GM23338 (cell line): Measurements from ENCODE around the gene NTRK3. TPM values are rescaled to one million over a fixed set of nuclear protein-coding genes. Genes with fewer than 3 reads are reported as not detected.

Experiments used
- ATAC-seq: fragments of 200-7000 bp; cut with Tn5 transposase; 3 replicates; pipeline ENCODE4 v1.9.1; 2020
- DNase-seq: peaks from one replicate; pipeline ENCODE4 v3.0.0-alpha.2; 2015; ENCODE audit warnings: low spot score
- H2AFZ ChIP-seq: fragments of 200-600 bp; sonication (generic); 2 replicates; pipeline ENCODE4 v1.8.0; 2016; ENCODE audit warnings: antibody characterized with exemption, mild to moderate bottlenecking, moderate library complexity
- H3F3A ChIP-seq: fragments of 200-600 bp; sonication (generic); replicated peaks from 2 replicates; pipeline ENCODE4 v1.8.0; 2017; ENCODE audit warnings: antibody characterized with exemption, mixed run types, low read depth
- H3K27ac ChIP-seq: fragments of 200-600 bp; sonication (generic); 2 replicates; pipeline ENCODE4 v1.6.1; 2016; ENCODE audit warnings: low read depth
- H3K27me3 ChIP-seq: fragments of 200-600 bp; sonication (generic); 2 replicates; pipeline ENCODE4 v1.8.0; 2016; ENCODE audit warnings: mild to moderate bottlenecking, mixed run types, moderate library complexity; ENCODE audit not compliant: insufficient read depth
- H3K36me3 ChIP-seq: fragments of 200-600 bp; sonication (generic); 2 replicates; pipeline ENCODE4 v1.8.0; 2016; ENCODE audit warnings: mild to moderate bottlenecking; ENCODE audit not compliant: insufficient read depth
- H3K4me1 ChIP-seq: fragments of 200-600 bp; sonication (generic); 2 replicates; pipeline ENCODE4 v1.8.0; 2016; ENCODE audit warnings: mild to moderate bottlenecking, moderate library complexity; ENCODE audit not compliant: insufficient read depth
- H3K4me2 ChIP-seq: fragments of 200-600 bp; sonication (generic); 2 replicates; pipeline ENCODE4 v1.7.1; 2017; ENCODE audit warnings: mixed run types
- H3K4me3 ChIP-seq: fragments of 200-600 bp; sonication (generic); 2 replicates; pipeline ENCODE4 v1.6.1; 2016; ENCODE audit warnings: mixed run types
- H3K79me2 ChIP-seq: fragments of 200-600 bp; sonication (generic); replicated peaks from 2 replicates; pipeline ENCODE4 v1.8.0; 2017; ENCODE audit warnings: mild to moderate bottlenecking; ENCODE audit not compliant: insufficient read depth
- H3K9me2 ChIP-seq: fragments of 200-600 bp; sonication (generic); 2 replicates; pipeline ENCODE4 v1.8.0; 2017; ENCODE audit not compliant: insufficient read depth
- H4K20me1 ChIP-seq: fragments of 200-600 bp; sonication (generic); replicated peaks from 2 replicates; pipeline ENCODE4 v1.8.0; 2017; ENCODE audit warnings: mild to moderate bottlenecking; ENCODE audit not compliant: insufficient read depth
- H3K27ac Mint-ChIP-seq: 2 replicates; pipeline ENCODE4 v1.8.0; 2020; ENCODE audit warnings: inconsistent platforms, mild to moderate bottlenecking, moderate library complexity, mixed read lengths
- H3K27me3 Mint-ChIP-seq: 3 replicates; pipeline ENCODE4 v1.8.0; 2022; ENCODE audit warnings: low read depth, mild to moderate bottlenecking, moderate library complexity, mixed read lengths, inconsistent platforms; ENCODE audit not compliant: insufficient read depth, poor library complexity
- H3K36me3 Mint-ChIP-seq: 3 replicates; pipeline ENCODE4 v1.8.0; 2021; ENCODE audit warnings: low read depth, mild to moderate bottlenecking, inconsistent platforms, moderate library complexity, mixed read lengths
- H3K4me1 Mint-ChIP-seq: 3 replicates; pipeline ENCODE4 v1.8.0; 2020; ENCODE audit warnings: mild to moderate bottlenecking, inconsistent platforms, mixed read lengths
- H3K4me3 Mint-ChIP-seq: 3 replicates; pipeline ENCODE4 v1.8.0; 2021; ENCODE audit warnings: moderate library complexity, mild to moderate bottlenecking, inconsistent platforms, mixed read lengths
- H3K9me3 Mint-ChIP-seq: 3 replicates; pipeline ENCODE4 v1.8.0; 2020; ENCODE audit warnings: moderate library complexity, mild to moderate bottlenecking, inconsistent platforms, mixed read lengths
- CTCF ChIP-seq, 2 experiments: fragments of 200-600 bp in 1 of 2; sonication (generic) in 1 of 2; conservative IDR thresholded peaks; 2 replicates each; pipeline versions ENCODE4 v1.5.1 to v1.6.1; 2016 to 2017; ENCODE audit warnings: antibody characterized with exemption in 2 of 2, low read depth in 2 of 2, mild to moderate bottlenecking in 2 of 2, moderate library complexity in 1 of 2
- EZH2 ChIP-seq: fragments of 200-600 bp; sonication (generic); IDR thresholded peaks from one replicate; pipeline ENCODE4 v1.8.0; 2017; ENCODE audit warnings: antibody characterized with exemption, mild to moderate bottlenecking, low read depth; ENCODE audit not compliant: unreplicated experiment
- EZH2phosphoT487 ChIP-seq: fragments of 200-600 bp; sonication (generic); IDR thresholded peaks from one replicate; pipeline ENCODE4 v1.8.1; 2018; ENCODE audit warnings: antibody characterized with exemption; ENCODE audit not compliant: unreplicated experiment
- JUNB ChIP-seq: IDR thresholded peaks from one replicate; pipeline ENCODE4 v1.6.1; 2016; ENCODE audit warnings: antibody characterized with exemption; ENCODE audit not compliant: unreplicated experiment
- NANOG ChIP-seq: IDR thresholded peaks from 2 replicates; pipeline ENCODE4 v1.6.1; 2016; ENCODE audit warnings: antibody characterized with exemption, borderline replicate concordance
- STAT1 ChIP-seq: IDR thresholded peaks from one replicate; pipeline ENCODE4 v1.6.1; 2016; ENCODE audit warnings: antibody characterized with exemption; ENCODE audit not compliant: unreplicated experiment
- ZNF462 ChIP-seq: fragments of 250-450 bp; sonication (Bioruptor Pico); IDR thresholded peaks from 2 replicates; pipeline ENCODE4 v1.5.0; 2020; ENCODE audit warnings: mild to moderate bottlenecking, moderate library complexity
- polyA plus RNA-seq: library from polyadenylated mRNA; unstranded; fragments of >200 nt; fragmentation: Nextera tagmentation; extraction: Ambion mirVana; gene quantifications from 2 replicates; pipeline ENCODE4 v1.2.1, GENCODE V29; 2016
- total RNA-seq: library from RNA; depleted of rRNA; stranded (reverse); fragments of >200 nt; shearing (Covaris generic); gene quantifications from 2 replicates; pipeline ENCODE4 v1.2.3, GENCODE V29; 2014
- TF ChIP-seq, protein P1 (sequence below): IDR thresholded peaks from 2 replicates; pipeline ENCODE4 v1.6.1; 2016; ENCODE audit warnings: antibody characterized with exemption

The NTRK3 gene
- total and polyA plus RNA-seq, 2 experiments from 2014 or later = 3.1 to 5.3 TPM

DNA sequence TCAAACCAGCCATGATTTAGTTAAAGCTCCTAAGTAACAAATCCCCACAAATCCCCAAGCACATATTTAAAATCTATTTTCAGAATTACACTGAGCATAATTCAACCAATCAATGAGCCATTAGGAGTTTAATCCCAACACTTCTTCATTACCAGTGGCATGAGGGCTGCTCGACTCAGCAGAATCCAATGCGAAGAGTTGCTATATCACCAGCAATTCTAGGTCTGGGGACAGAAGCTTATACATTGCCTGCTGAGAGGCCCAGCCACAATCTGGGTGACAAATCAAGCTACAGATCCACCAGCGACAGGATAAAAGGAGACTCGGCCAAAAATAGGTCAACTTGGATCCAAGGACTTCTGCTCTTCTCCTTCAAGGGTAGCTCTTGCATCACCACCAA is 238.8 kb downstream of the NTRK3 start:
- no peaks in the 10 kb centered on the region for H3K36me3 ChIP-seq
- Mint-ChIP-seq H3K4me1 (peaks cover 36% of the 10 kb centered on the region), H3K9me3 (no peaks in the 10 kb centered on the region), H3K36me3 (no peaks in the 10 kb centered on the region), H3K27ac (no peak overlapping the region), H3K4me3 (no peak overlapping the region), H3K27me3 (no peaks in the 10 kb centered on the region)
- H3K9me2 ChIP-seq = peaks cover 5% of the 10 kb centered on the region; the same call in 1 of the 2 replicates
- no peak overlapping the region for H3K4me3 ChIP-seq
- TF ChIP-seq NANOG (no peak), ZNF462 (CRISPR knock-in tag) (no peak), CTCF (conservative IDR thresholded peaks at IDR 0.05; ENCODE audit: low read depth in 2 of 2) (no peak)
- no peaks in the 10 kb centered on the region for H3F3A ChIP-seq
- H3K4me1 ChIP-seq = peaks cover 17% of the 10 kb centered on the region
- ATAC-seq (no peak), DNase-seq (no peak)
- H3K27ac ChIP-seq = no peak overlapping the region
- no peaks in the 10 kb centered on the region for H4K20me1 ChIP-seq
- H2AFZ ChIP-seq = no peak overlapping the region
- H3K4me2 ChIP-seq = no peak overlapping the region
- H3K27me3 ChIP-seq = no peaks in the 10 kb centered on the region
- no peaks in the 10 kb centered on the region for H3K79me2 ChIP-seq

DNA sequence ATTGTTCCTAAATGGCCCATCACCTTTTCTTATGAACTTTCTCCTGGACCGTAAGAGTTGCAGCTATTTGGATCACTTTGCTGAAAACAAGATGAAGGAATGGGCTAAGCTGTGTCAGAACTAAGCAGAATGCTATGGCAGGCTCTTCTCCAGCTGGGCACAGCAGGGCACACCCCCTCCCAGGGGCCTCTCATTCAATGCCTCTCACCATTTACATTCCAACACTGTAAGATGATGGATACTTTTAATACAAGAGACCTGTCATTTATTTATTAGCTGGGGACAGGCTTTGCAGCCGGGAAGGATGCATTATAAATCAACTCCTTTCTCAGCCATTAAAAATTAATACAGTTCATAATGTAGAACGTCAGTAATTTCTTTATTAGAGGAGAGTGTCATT is 240.1 kb downstream of the NTRK3 start:
- H3K27me3 ChIP-seq = no peaks in the 10 kb centered on the region
- H3K9me3 Mint-ChIP-seq = no peaks in the 10 kb centered on the region
- peaks cover 5% of the 10 kb centered on the region; the same call in 1 of the 2 replicates for H3K9me2 ChIP-seq
- H3K4me3 Mint-ChIP-seq = no peak overlapping the region
- H3K79me2 ChIP-seq = no peaks in the 10 kb centered on the region
- H3K36me3 Mint-ChIP-seq = no peaks in the 10 kb centered on the region
- H2AFZ ChIP-seq = no peak overlapping the region
- no peak overlapping the region for H3K27ac ChIP-seq
- DNase-seq = no peak
- H3K4me1 Mint-ChIP-seq = peaks cover 34% of the 10 kb centered on the region
- no peaks in the 10 kb centered on the region for H3F3A ChIP-seq
- peaks cover 17% of the 10 kb centered on the region for H3K4me1 ChIP-seq
- H3K27me3 Mint-ChIP-seq = no peaks in the 10 kb centered on the region
- H3K4me3 ChIP-seq = no peak overlapping the region
- ATAC-seq = peak; percentile 81
- no peak overlapping the region for H3K4me2 ChIP-seq
- H3K27ac Mint-ChIP-seq = no peak overlapping the region
- no peaks in the 10 kb centered on the region for H4K20me1 ChIP-seq
- H3K36me3 ChIP-seq = no peaks in the 10 kb centered on the region
- TF ChIP-seq NANOG (no peak), CTCF (conservative IDR thresholded peaks at IDR 0.05; ENCODE audit: low read depth in 2 of 2) (no peak), STAT1 (no peak), EZH2phosphoT487 (no peak), EZH2 (no peak), JUNB (no peak)
- TF ChIP-seq, protein P1, sequence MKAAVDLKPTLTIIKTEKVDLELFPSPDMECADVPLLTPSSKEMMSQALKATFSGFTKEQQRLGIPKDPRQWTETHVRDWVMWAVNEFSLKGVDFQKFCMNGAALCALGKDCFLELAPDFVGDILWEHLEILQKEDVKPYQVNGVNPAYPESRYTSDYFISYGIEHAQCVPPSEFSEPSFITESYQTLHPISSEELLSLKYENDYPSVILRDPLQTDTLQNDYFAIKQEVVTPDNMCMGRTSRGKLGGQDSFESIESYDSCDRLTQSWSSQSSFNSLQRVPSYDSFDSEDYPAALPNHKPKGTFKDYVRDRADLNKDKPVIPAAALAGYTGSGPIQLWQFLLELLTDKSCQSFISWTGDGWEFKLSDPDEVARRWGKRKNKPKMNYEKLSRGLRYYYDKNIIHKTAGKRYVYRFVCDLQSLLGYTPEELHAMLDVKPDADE = no peak
